Brain microvascular endothelial cell (primary cell): ENCODE data around the gene NANOG.
"Not testable (repeated sequence)": the region's sequence is repeated elsewhere in the genome, so short reads cannot be mapped to it uniquely, and the experiment has no call there.

Source experiments
- DNase-seq: peaks from one replicate; pipeline ENCODE4 v3.0.0-alpha.2; 2020
- H3K27ac ChIP-seq: fragments of 250-450 bp; sonication (Bioruptor Pico); 2 replicates; pipeline ENCODE4 v1.5.1; 2020; ENCODE audit warnings: mild to moderate bottlenecking, moderate library complexity
- H3K27me3 ChIP-seq: fragments of 250-450 bp; sonication (Bioruptor Pico); replicated peaks from 2 replicates; pipeline ENCODE4 v1.5.1; 2020; ENCODE audit warnings: mild to moderate bottlenecking
- H3K36me3 ChIP-seq: fragments of 250-450 bp; sonication (Bioruptor Pico); replicated peaks from 2 replicates; pipeline ENCODE4 v1.5.1; 2020; ENCODE audit warnings: mild to moderate bottlenecking
- H3K4me3 ChIP-seq: 2 replicates; pipeline ENCODE4 v1.5.1; 2011; ENCODE audit warnings: low read depth, mild to moderate bottlenecking, control low read depth, low read length, moderate library complexity
- CTCF ChIP-seq: IDR thresholded peaks from 2 replicates; pipeline ENCODE4 v1.5.1; 2011; ENCODE audit warnings: low read depth, mild to moderate bottlenecking, moderate library complexity, low read length, control low read depth, inconsistent platforms; ENCODE audit errors: missing control alignments
- in situ Hi-C: cut with HindIII; loops from 2 replicates; pipeline ENCODE4 v1.10.0; 2017; ENCODE audit warnings: low sequenced_read_pairs, low pct_ligation_motif_present

The NANOG gene

GRCh38 chr12:7788884-7789528 is at the start of gene NANOG:
TSS of gene NANOG (plus strand) at chr12:7789402. CDS start at chr12:7789615, 213 bp downstream.
- in situ Hi-C loops, H3K4me3 ChIP-seq, DNase-seq, H3K27me3 ChIP-seq, H3K36me3 ChIP-seq, H3K27ac ChIP-seq: not testable (repeated sequence)

GRCh38 chr12:7747246-7747645 is 42.0 kb upstream of the NANOG start, which contains the start of gene CLEC4C:
TSS of gene CLEC4C (minus strand) at chr12:7747375. CDS start at chr12:7747348, 27 bp downstream.
- DNase-seq: no peak
- no peak for TF ChIP-seq CTCF
- in situ Hi-C loops: no loop called here
- Histone ChIP-seq H3K27ac (no peak within 1 kb of the TSS), H3K27me3 (no peaks in the 10 kb centered on the region), H3K4me3 (no peak within 1 kb of the TSS), H3K36me3 (no peaks in the 10 kb centered on the region)

GRCh38 chr12:7748852-7749251 is 40.4 kb upstream of the NANOG start:
- H3K27me3 ChIP-seq: no peaks in the 10 kb centered on the region
- no peak overlapping the region for H3K4me3 ChIP-seq
- no peak for TF ChIP-seq CTCF
- H3K36me3 ChIP-seq: no peaks in the 10 kb centered on the region
- H3K27ac ChIP-seq: no peak overlapping the region
- DNase-seq: no peak
- in situ Hi-C loops: no loop called here

- Histone ChIP-seq H3K27me3 (no peaks in the 10 kb centered on the region), H3K36me3 (no peaks in the 10 kb centered on the region), H3K27ac (no peak overlapping the region), H3K4me3 (no peak overlapping the region)
- TF ChIP-seq CTCF: no peak
- in situ Hi-C loops: no loop called here
- no peak for DNase-seq
Measured at GRCh38 chr12:7749442-7749841, 39.8 kb upstream of the NANOG start.

- no peak overlapping the region for H3K4me3 ChIP-seq
- no peaks in the 10 kb centered on the region for H3K27me3 ChIP-seq
- in situ Hi-C loops: no loop called here
- no peaks in the 10 kb centered on the region for H3K36me3 ChIP-seq
- DNase-seq: no peak
- TF ChIP-seq CTCF: no peak
- H3K27ac ChIP-seq: no peak overlapping the region
Measured at GRCh38 chr12:7750350-7750749, 38.9 kb upstream of the NANOG start.

GRCh38 chr12:7751394-7751793 is 37.8 kb upstream of the NANOG start:
- Histone ChIP-seq H3K36me3 (no peaks in the 10 kb centered on the region), H3K27me3 (no peaks in the 10 kb centered on the region), H3K27ac (no peak overlapping the region), H3K4me3 (no peak overlapping the region)
- in situ Hi-C loops: no loop called here
- DNase-seq: no peak
- no peak for TF ChIP-seq CTCF

- H3K4me3 ChIP-seq, DNase-seq, H3K36me3 ChIP-seq, H3K27me3 ChIP-seq, in situ Hi-C loops, H3K27ac ChIP-seq: not testable (repeated sequence)
Measured at GRCh38 chr12:7751941-7752922, 37.0 kb upstream of the NANOG start.

- in situ Hi-C loops, H3K27ac ChIP-seq: not testable (repeated sequence)
Measured at GRCh38 chr12:7755668-7756067, 33.5 kb upstream of the NANOG start.

More at GRCh38 chr12:7755668-7756067, 33.5 kb upstream of the NANOG start:
- not testable (repeated sequence) for H3K27me3 ChIP-seq, H3K4me3 ChIP-seq, DNase-seq, H3K36me3 ChIP-seq
